SK-N-SH (cell line): ENCODE data around the gene WEE2. TPM values are rescaled to one million over a fixed set of nuclear protein-coding genes. Genes with fewer than 3 reads are reported as not detected.
"Not testable (repeated sequence)": the region's sequence is repeated elsewhere in the genome, so short reads cannot be mapped to it uniquely, and the experiment has no call there.

Experiments used
- CTCF ChIA-PET: fragments of 300-600, 350-600 bp; formaldehyde crosslinking; extraction: SDS; loops from one replicate; lab custom pipeline; 2021; lab: Yijun Ruan, JAX
- POLR2A ChIA-PET: fragments of 350-600 bp; sonication (Branson Sonifier 250); formaldehyde crosslinking; extraction: SDS; loops from one replicate; lab custom pipeline; 2020; ENCODE audit warnings: antibody characterized with exemption, inconsistent platforms; lab: Yijun Ruan, JAX
- DNase-seq: peaks from one replicate; pipeline ENCODE4 v3.0.0; 2012
- H2AFZ ChIP-seq: fragments of 200-600 bp; sonication (generic); 2 replicates; pipeline ENCODE4 v1.8.1; 2016; ENCODE audit warnings: antibody characterized with exemption, mild to moderate bottlenecking, low read depth
- H3F3A ChIP-seq: fragments of 200-600 bp; sonication (generic); replicated peaks from 2 replicates; pipeline ENCODE3; 2016; ENCODE audit warnings: antibody characterized with exemption, mild to moderate bottlenecking; ENCODE audit not compliant: insufficient read depth
- H3K27ac ChIP-seq, 2 experiments: fragments of 200-500 bp in 1 of 2; fragments of 200-600 bp in 1 of 2; sonication (Bioruptor generic) in 1 of 2; sonication (generic), shearing (Covaris generic) in 1 of 2; 2 replicates each; pipeline versions ENCODE4 v1.5.1 to v1.6.1; 2014 to 2016; ENCODE audit warnings: low read depth in 2 of 2, inconsistent platforms in 1 of 2, low read length in 1 of 2, mild to moderate bottlenecking in 1 of 2, mixed read lengths in 1 of 2
- H3K27me3 ChIP-seq: fragments of 200-600 bp; sonication (generic), shearing (Covaris generic); 2 replicates; pipeline ENCODE4 v1.6.1; 2016; ENCODE audit warnings: mixed run types; ENCODE audit not compliant: insufficient read depth
- H3K36me3 ChIP-seq, 2 experiments: fragments of 200-500 bp in 1 of 2; fragments of 200-600 bp in 1 of 2; sonication (Bioruptor generic) in 1 of 2; sonication (generic) in 1 of 2; replicated peaks in 1 of 2; 2 replicates each; pipeline versions ENCODE3 to v1.5.1; 2014 to 2016; ENCODE audit warnings: low read length in 1 of 2, mild to moderate bottlenecking in 1 of 2; ENCODE audit not compliant: insufficient read depth in 2 of 2, control insufficient read depth in 1 of 2
- H3K4me1 ChIP-seq, 2 experiments: fragments of 200-500 bp in 1 of 2; fragments of 200-600 bp in 1 of 2; sonication (Bioruptor generic) in 1 of 2; sonication (generic), shearing (Covaris generic) in 1 of 2; 2 replicates each; pipeline versions ENCODE4 v1.5.1 to v1.6.1; 2014 to 2016; ENCODE audit warnings: low read depth in 1 of 2, low read length in 1 of 2, mixed run types in 1 of 2; ENCODE audit not compliant: insufficient read depth in 2 of 2, control insufficient read depth in 1 of 2
- H3K4me2 ChIP-seq: fragments of 200-600 bp; sonication (generic), shearing (Covaris generic); 2 replicates; pipeline ENCODE4 v1.6.1; 2017; ENCODE audit warnings: mixed run types
- H3K4me3 ChIP-seq, 2 experiments: fragments of 200-500 bp in 1 of 2; fragments of 200-600 bp in 1 of 2; sonication (Bioruptor generic) in 1 of 2; sonication (generic), shearing (Covaris generic) in 1 of 2; 2 replicates each; pipeline versions ENCODE4 v1.5.1 to v1.8.1; 2014 to 2016; ENCODE audit warnings: low read depth in 2 of 2, inconsistent platforms in 1 of 2, low read length in 1 of 2, mild to moderate bottlenecking in 1 of 2, mixed read lengths in 1 of 2, moderate library complexity in 1 of 2
- H3K79me2 ChIP-seq: fragments of 200-600 bp; sonication (generic); 2 replicates; pipeline ENCODE4 v1.8.1; 2017; ENCODE audit warnings: mild to moderate bottlenecking; ENCODE audit not compliant: insufficient read depth
- H3K9ac ChIP-seq: fragments of 200-600 bp; sonication (generic); 2 replicates; pipeline ENCODE4 v1.6.1; 2017; ENCODE audit warnings: mixed run types
- H3K9me2 ChIP-seq: fragments of 200-600 bp; sonication (generic); 2 replicates; pipeline ENCODE4 v1.6.1; 2017; ENCODE audit warnings: mixed run types
- H3K9me3 ChIP-seq: fragments of 200-600 bp; sonication (generic); 2 replicates; pipeline ENCODE4 v1.6.1; 2017; ENCODE audit warnings: mixed run types, mild to moderate bottlenecking, moderate library complexity
- H4K20me1 ChIP-seq: fragments of 200-600 bp; sonication (generic); 2 replicates; pipeline ENCODE4 v1.6.1; 2017; ENCODE audit warnings: mild to moderate bottlenecking, mixed run types; ENCODE audit not compliant: insufficient read depth
- CHD2 ChIP-seq: fragments of 150-350 bp; IDR thresholded peaks from 2 replicates; pipeline ENCODE4 v1.6.1; 2018; ENCODE audit warnings: low read length; ENCODE audit not compliant: partially characterized antibody
- ELF1 ChIP-seq: IDR thresholded peaks from 2 replicates; pipeline ENCODE4 v1.4.0; 2012
- EP300 ChIP-seq, 2 experiments: IDR thresholded peaks; 2 replicates each; pipeline versions ENCODE4 v1.4.0 to v1.6.1; 2012; ENCODE audit warnings: borderline replicate concordance in 1 of 2, low read depth in 1 of 2, low read length in 1 of 2
- FOXJ3 ChIP-seq: sonication (generic); formaldehyde crosslinking; IDR thresholded peaks from 2 replicates; pipeline ENCODE4 v1.5.1; 2020; ENCODE audit warnings: mild to moderate bottlenecking, missing genetic modification reagents
- FOXM1 ChIP-seq: IDR thresholded peaks from 2 replicates; pipeline ENCODE4 v1.4.0; 2012; ENCODE audit warnings: low read depth, mild to moderate bottlenecking
- GABPA ChIP-seq: IDR thresholded peaks from 2 replicates; pipeline ENCODE4 v1.4.0; 2012; ENCODE audit warnings: low read depth, mild to moderate bottlenecking
- JUND ChIP-seq: IDR thresholded peaks from 2 replicates; pipeline ENCODE4 v1.4.0; 2012
- MEF2A ChIP-seq: IDR thresholded peaks from 2 replicates; pipeline ENCODE4 v1.4.0; 2012; ENCODE audit warnings: low read depth, borderline replicate concordance
- NFIC ChIP-seq: IDR thresholded peaks from 2 replicates; pipeline ENCODE4 v1.4.0; 2012; ENCODE audit warnings: borderline replicate concordance
- RAD21 ChIP-seq: IDR thresholded peaks from 2 replicates; pipeline ENCODE4 v1.6.1; 2012; ENCODE audit warnings: mild to moderate bottlenecking, low read length
- RXRA ChIP-seq: IDR thresholded peaks from 2 replicates; pipeline ENCODE4 v1.4.0; 2012; ENCODE audit warnings: low read depth, mild to moderate bottlenecking, borderline replicate concordance
- SMC3 ChIP-seq: IDR thresholded peaks from 2 replicates; pipeline ENCODE4 v1.6.1; 2012; ENCODE audit warnings: low read depth, low read length, improper control_type of control experiment
- TCF12 ChIP-seq: IDR thresholded peaks from 2 replicates; pipeline ENCODE4 v1.4.0; 2012
- WGBS: methylation state at CpG from one replicate; pipeline ENCODE4 v1.1.6; 2017; ENCODE audit warnings: low lambda C conversion rate; 5-methylcytosine and 5-hydroxymethylcytosine counted together
- polyA plus RNA-seq, 3 experiments: library from polyadenylated mRNA; depleted of rRNA; stranded (reverse); fragments of >200 nt; gene quantifications; 2 replicates each; pipeline ENCODE4 v1.2.3, GENCODE V29; 2012
- TF ChIP-seq, protein P1 (sequence below): IDR thresholded peaks from 2 replicates; pipeline ENCODE4; 2012
- TF ChIP-seq, protein P2 (sequence below): IDR thresholded peaks from 2 replicates; pipeline ENCODE4 v1.4.0; 2012; ENCODE audit warnings: low read depth, borderline replicate concordance

Gene WEE2
- polyA plus RNA-seq, 1 of the 3 experiments (the other 2 are of a cell fraction): not detected

- Histone ChIP-seq H3K4me2 (no peak within 1 kb of the TSS), H3K9ac (no peak within 1 kb of the TSS), H3K9me2 (no peaks in the 10 kb centered on the region), H2AFZ (no peak within 1 kb of the TSS), H3K79me2 (no peaks in the 10 kb centered on the region), H3K9me3 (no peaks in the 10 kb centered on the region), H4K20me1 (no peaks in the 10 kb centered on the region), H3K4me3 (no peak within 1 kb of the TSS), H3F3A (no peaks in the 10 kb centered on the region), H3K36me3 (peaks cover 24 to 36% of the 10 kb centered on the region in 2 experiments), H3K27ac (no peak within 1 kb of the TSS), H3K27me3 (no peaks in the 10 kb centered on the region), H3K4me1 (no peaks in the 10 kb centered on the region)
- CTCF ChIA-PET: interaction anchor here (1.2 to 6.0 kb wide), 5 partner anchors 21 to 212 kb away, joined by 3 to 35 read pairs (median 4); partner anchors contain the start of gene SSBP1
- TF ChIP-seq FOXJ3 (CRISPR knock-in tag): no peak
- TF ChIP-seq TCF12: no peak
- TF ChIP-seq JUND: no peak
- TF ChIP-seq ELF1: no peak
- TF ChIP-seq EP300 (IDR thresholded peaks at IDR 0.05; ENCODE audit: borderline replicate concordance in 1 of 2, low read depth in 1 of 2, low read length in 1 of 2): no peak
- no peak for TF ChIP-seq RXRA
- TF ChIP-seq GABPA: no peak
- TF ChIP-seq FOXM1: no peak
- no peak for TF ChIP-seq MEF2A
- no peak for TF ChIP-seq CHD2
- TF ChIP-seq SMC3: no peak
- TF ChIP-seq, protein P1, sequence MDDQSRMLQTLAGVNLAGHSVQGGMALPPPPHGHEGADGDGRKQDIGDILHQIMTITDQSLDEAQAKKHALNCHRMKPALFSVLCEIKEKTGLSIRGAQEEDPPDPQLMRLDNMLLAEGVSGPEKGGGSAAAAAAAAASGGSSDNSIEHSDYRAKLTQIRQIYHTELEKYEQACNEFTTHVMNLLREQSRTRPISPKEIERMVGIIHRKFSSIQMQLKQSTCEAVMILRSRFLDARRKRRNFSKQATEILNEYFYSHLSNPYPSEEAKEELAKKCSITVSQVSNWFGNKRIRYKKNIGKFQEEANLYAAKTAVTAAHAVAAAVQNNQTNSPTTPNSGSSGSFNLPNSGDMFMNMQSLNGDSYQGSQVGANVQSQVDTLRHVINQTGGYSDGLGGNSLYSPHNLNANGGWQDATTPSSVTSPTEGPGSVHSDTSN: no peak
- TF ChIP-seq, protein P2, sequence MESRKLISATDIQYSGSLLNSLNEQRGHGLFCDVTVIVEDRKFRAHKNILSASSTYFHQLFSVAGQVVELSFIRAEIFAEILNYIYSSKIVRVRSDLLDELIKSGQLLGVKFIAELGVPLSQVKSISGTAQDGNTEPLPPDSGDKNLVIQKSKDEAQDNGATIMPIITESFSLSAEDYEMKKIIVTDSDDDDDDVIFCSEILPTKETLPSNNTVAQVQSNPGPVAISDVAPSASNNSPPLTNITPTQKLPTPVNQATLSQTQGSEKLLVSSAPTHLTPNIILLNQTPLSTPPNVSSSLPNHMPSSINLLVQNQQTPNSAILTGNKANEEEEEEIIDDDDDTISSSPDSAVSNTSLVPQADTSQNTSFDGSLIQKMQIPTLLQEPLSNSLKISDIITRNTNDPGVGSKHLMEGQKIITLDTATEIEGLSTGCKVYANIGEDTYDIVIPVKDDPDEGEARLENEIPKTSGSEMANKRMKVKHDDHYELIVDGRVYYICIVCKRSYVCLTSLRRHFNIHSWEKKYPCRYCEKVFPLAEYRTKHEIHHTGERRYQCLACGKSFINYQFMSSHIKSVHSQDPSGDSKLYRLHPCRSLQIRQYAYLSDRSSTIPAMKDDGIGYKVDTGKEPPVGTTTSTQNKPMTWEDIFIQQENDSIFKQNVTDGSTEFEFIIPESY: no peak
- TF ChIP-seq NFIC: no peak
- no peak for TF ChIP-seq RAD21
- DNase-seq: no peak
- POLR2A ChIA-PET: interaction anchor here (0.8 kb wide), 1 partner anchor 26 kb away, joined by 3 read pairs; the partner anchor contains the start of gene SSBP1
- 96% methylated on average over 3 of the region's 3 CpGs for WGBS
Measured at GRCh38 chr7:141763797-141764196, 55.6 kb downstream of the WEE2 start, which contains the start of gene TAS2R3. Gene TAS2R3 (plus strand): TSS chr7:141764097. CDS start chr7:141764159, 62 bp downstream.

GRCh38 chr7:141770083-141770583 is 62.0 kb downstream of the WEE2 start:
- H4K20me1 ChIP-seq, H3K4me1 ChIP-seq, H3K4me3 ChIP-seq, H3K79me2 ChIP-seq, H3K27ac ChIP-seq, H3K9me3 ChIP-seq, POLR2A ChIA-PET, H3K27me3 ChIP-seq, H3K36me3 ChIP-seq, DNase-seq, H3K9me2 ChIP-seq, H2AFZ ChIP-seq, H3K4me2 ChIP-seq, H3F3A ChIP-seq, H3K9ac ChIP-seq: not testable (repeated sequence)
- 91% methylated on average over 3 of the region's 3 CpGs for WGBS
- CTCF ChIA-PET: interaction anchor here (0.6 to 2.9 kb wide), 5 partner anchors 8 to 95 kb away, joined by 3 to 17 read pairs (median 3); no protein-coding TSS in a partner anchor
